Left ventricle myocardium inferior (tissue), 1 donor: ENCODE measurements around the gene ETV3L. TPM values are rescaled to one million over a fixed set of nuclear protein-coding genes. Genes with fewer than 3 reads are reported as not detected.

Source experiments
- DNase-seq: peaks from one replicate; pipeline ENCODE4 v3.0.0-alpha.2; 2020
- H3K27ac ChIP-seq: fragments of 200-600 bp; replicated peaks from 2 replicates; pipeline ENCODE4 v1.8.0; 2021
- H3K27me3 ChIP-seq: fragments of 200-600 bp; 2 replicates; pipeline ENCODE4 v1.8.0; 2021; ENCODE audit warnings: low read depth
- H3K36me3 ChIP-seq: fragments of 200-600 bp; 2 replicates; pipeline ENCODE4 v1.8.0; 2021
- H3K4me1 ChIP-seq: fragments of 200-600 bp; 2 replicates; pipeline ENCODE4 v1.8.0; 2021
- H3K4me3 ChIP-seq: fragments of 200-600 bp; 2 replicates; pipeline ENCODE4 v1.8.0; 2021; ENCODE audit warnings: mild to moderate bottlenecking, moderate library complexity
- H3K9me3 ChIP-seq: fragments of 200-600 bp; replicated peaks from 2 replicates; pipeline ENCODE4 v1.8.0; 2021
- intact Hi-C: fragments of 100-400 bp; cut with micrococcal nuclease; formaldehyde crosslinking; loops from one replicate; pipeline ENCODE4 v1.11.0; 2022
- total RNA-seq: library from RNA; stranded (reverse); fragmentation: NEBNext Ultra II Directional; extraction: Animal tissue kit (Norgen Biotek cat#: 25700); gene quantifications from one replicate; pipeline ENCODE4 v1.2.1, GENCODE V29; 2021
- TF ChIP-seq, protein P1 (sequence below): fragments of 200-600 bp; IDR thresholded peaks from 2 replicates; pipeline ENCODE4 v1.8.0; 2021; ENCODE audit warnings: antibody characterized with exemption, mild to moderate bottlenecking, borderline replicate concordance
- donor health status: DM: no; HTN: yes; CAD: no; lungs with severe emphysema.

ETV3L gene
- total RNA-seq, 1 donor from 2014 or later, result not detected

DNA sequence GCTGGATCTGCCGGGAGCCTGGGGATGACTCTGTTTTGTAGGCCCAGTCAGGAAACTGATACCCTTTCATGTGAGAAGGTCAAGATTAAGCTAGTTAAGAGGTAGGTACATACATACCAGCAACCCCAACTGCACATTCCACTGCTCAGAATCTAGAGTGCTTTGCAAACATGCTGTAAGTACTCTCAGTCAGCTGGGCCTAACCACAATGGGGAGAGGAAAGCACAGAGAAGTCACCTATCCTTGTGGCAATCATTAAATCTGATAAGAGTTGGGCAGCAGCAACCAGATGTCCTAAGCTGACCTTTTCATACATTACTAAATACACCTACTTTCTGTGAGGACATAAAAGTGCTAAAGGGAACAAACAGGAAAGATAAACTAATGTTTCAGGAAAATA is 36.0 kb upstream of the ETV3L start:
- no peak for DNase-seq
- Histone ChIP-seq H3K27me3 (no peaks in the 10 kb centered on the region), H3K36me3 (peaks cover 53% of the 10 kb centered on the region), H3K27ac (no peak overlapping the region), H3K4me3 (no peak overlapping the region), H3K4me1 (peaks cover 58% of the 10 kb centered on the region), H3K9me3 (no peaks in the 10 kb centered on the region)
- intact Hi-C loops, result no loop called here
- TF ChIP-seq, protein P1, sequence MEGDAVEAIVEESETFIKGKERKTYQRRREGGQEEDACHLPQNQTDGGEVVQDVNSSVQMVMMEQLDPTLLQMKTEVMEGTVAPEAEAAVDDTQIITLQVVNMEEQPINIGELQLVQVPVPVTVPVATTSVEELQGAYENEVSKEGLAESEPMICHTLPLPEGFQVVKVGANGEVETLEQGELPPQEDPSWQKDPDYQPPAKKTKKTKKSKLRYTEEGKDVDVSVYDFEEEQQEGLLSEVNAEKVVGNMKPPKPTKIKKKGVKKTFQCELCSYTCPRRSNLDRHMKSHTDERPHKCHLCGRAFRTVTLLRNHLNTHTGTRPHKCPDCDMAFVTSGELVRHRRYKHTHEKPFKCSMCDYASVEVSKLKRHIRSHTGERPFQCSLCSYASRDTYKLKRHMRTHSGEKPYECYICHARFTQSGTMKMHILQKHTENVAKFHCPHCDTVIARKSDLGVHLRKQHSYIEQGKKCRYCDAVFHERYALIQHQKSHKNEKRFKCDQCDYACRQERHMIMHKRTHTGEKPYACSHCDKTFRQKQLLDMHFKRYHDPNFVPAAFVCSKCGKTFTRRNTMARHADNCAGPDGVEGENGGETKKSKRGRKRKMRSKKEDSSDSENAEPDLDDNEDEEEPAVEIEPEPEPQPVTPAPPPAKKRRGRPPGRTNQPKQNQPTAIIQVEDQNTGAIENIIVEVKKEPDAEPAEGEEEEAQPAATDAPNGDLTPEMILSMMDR, result no peak

DNA sequence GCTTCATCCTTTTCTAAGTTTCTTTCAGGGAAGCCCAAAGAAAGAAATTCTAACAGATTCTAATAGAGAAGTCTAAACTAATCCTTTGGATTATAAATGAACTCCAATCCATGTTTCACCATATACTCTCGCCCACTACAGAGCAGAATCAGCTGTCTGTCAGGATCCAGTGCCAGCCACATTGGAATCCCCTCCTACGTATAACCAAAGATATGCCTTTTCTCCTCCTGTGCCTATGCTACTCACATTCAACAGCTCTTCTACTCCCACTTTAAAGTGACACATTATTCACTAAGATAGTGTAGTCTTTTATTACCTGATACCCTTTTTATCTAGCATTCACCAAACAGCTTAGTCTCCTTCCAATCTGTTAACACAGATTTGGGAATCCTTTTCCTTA is 35.5 kb upstream of the ETV3L start:
- TF ChIP-seq, protein P1, result no peak
- H3K27ac ChIP-seq, result no peak overlapping the region
- peaks cover 59% of the 10 kb centered on the region for H3K36me3 ChIP-seq
- no peak for DNase-seq
- no peaks in the 10 kb centered on the region for H3K9me3 ChIP-seq
- H3K4me3 ChIP-seq, result no peak overlapping the region
- H3K4me1 ChIP-seq, result peaks cover 61% of the 10 kb centered on the region
- intact Hi-C loops, result no loop called here
- no peaks in the 10 kb centered on the region for H3K27me3 ChIP-seq

DNA sequence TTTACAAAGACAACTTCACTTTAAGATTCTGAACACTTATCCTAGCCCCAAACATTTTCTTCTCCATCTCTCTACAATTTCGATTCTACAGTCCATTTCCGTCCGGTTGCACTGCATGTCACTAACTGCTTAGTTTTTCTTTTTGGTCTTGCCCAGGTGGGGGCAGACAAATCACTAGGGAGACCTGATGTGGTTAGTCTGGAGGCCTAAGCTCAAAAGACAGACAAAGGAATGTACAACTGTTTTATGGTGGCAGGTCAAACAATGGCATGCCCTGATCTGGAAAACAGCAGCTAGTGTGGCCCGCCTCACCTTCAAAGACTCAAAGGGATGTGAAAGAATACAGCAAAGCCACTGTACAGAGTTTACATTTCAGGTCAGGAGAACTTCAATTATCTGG is 34.8 kb upstream of the ETV3L start:
- TF ChIP-seq, protein P1, result no peak
- no peaks in the 10 kb centered on the region for H3K9me3 ChIP-seq
- no peaks in the 10 kb centered on the region for H3K27me3 ChIP-seq
- no peak for DNase-seq
- no peak overlapping the region for H3K4me3 ChIP-seq
- peaks cover 65% of the 10 kb centered on the region for H3K36me3 ChIP-seq
- intact Hi-C loops, result no loop called here
- no peak overlapping the region for H3K27ac ChIP-seq
- peaks cover 60% of the 10 kb centered on the region for H3K4me1 ChIP-seq

DNA sequence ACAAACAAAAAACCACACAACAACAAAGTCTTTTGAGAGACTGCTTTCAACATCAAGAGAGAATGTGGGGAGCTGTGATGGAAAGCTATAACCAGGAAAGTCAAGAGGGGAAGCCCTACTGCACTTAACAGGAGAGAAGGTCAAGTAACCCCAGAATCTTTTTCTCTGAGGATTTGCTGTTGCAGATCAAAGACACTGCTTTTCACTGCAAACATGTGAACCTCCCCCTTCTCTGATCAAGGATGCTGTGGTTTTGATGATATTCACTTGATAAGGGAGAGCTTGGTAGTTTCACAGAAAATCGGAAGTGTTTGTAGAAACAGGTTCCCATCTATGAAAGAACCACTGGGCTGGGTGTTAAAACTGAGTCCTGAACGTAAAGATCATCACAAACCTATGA is 33.8 kb upstream of the ETV3L start:
- Histone ChIP-seq H3K36me3 (peaks cover 74% of the 10 kb centered on the region), H3K4me3 (no peak overlapping the region), H3K9me3 (no peaks in the 10 kb centered on the region), H3K4me1 (peaks cover 50% of the 10 kb centered on the region), H3K27me3 (no peaks in the 10 kb centered on the region), H3K27ac (no peak overlapping the region)
- DNase-seq, result no peak
- TF ChIP-seq, protein P1, result no peak
- intact Hi-C loops, result no loop called here

DNA sequence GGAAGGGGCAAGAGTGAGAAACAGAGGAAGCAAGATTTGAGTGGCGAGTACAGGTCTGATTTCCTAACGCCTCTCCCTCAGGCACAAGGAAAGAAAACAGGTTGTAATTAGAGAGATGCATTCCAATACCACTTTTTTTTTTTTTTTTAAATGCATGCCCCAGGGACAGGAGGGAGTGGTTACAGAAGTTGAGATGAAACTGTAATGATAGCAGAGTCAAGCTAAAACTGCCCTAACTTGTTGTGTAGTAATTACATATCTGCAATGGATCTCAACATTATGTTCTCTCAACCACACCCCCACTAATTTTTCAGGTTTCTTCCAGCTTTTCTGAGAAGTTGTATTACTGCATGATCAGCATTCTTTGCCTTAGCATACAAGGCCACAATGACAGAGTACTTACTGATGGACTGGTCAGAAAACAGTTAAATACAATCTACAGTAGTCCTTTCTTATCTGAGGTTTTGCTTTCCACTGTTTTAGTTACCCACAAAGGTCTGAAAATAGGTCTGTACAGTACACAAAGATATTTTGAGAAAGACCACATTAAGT is 33.1 kb upstream of the ETV3L start:
- intact Hi-C loops, result no loop called here
- peaks cover 82% of the 10 kb centered on the region for H3K36me3 ChIP-seq
- TF ChIP-seq, protein P1, result no peak

More for the DNA sequence above, 33.1 kb upstream of the ETV3L start:
- Histone ChIP-seq H3K4me3 (no peak overlapping the region), H3K4me1 (peaks cover 43% of the 10 kb centered on the region), H3K27me3 (no peaks in the 10 kb centered on the region), H3K9me3 (no peaks in the 10 kb centered on the region), H3K27ac (no peak overlapping the region)
- no peak for DNase-seq
